ENCODE measurements around the gene MED20.

MED20 gene

DNA sequence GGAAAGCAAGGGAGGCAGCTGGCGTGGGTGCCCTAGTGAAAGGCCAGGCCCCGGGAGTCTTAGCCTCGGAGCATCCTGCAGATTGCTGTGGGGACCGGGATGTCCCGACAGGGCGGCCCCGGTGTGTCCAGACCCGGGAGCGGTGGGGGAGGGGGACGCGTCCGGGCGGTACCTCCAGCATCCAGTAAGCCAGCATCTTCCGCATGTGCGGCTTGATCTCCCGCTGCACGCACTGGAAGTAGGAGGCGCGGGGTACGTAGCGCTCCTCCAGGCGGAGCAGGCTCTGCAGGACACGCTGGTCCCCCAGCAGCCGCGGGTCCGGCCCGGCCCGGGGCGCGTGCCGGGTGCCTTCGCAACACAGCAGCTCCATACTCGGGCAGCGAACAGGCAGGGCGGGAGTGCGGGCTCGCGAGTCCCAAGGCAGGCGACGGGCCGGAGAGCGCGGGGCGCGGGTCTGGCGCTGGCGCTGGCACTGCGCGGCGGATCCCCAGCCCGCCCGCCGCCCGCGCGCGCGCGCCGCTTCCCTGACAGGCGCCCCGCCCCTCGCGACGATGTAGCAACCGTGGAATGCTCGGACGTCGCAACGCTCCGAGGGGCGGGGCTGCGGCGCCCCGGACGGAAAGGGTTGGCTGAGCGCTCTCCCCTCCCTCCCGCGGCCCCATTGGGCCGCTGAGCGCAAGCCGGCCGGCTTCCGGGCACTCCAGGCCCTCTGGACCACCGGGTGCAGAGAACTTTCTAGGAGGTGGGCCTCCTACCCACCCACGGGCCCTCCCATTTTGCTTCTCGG lies 20.5 kb upstream of the MED20 start, which contains the start of gene CCND3:
Gene CCND3 (minus strand): TSS at position 529 of the 787 bp plus-strand sequence. CDS start 159 bp downstream, at position 370.
- in situ Hi-C loops (cut with MboI; ENCODE audit: low sequenced_read_pairs), result no loop called here

DNA sequence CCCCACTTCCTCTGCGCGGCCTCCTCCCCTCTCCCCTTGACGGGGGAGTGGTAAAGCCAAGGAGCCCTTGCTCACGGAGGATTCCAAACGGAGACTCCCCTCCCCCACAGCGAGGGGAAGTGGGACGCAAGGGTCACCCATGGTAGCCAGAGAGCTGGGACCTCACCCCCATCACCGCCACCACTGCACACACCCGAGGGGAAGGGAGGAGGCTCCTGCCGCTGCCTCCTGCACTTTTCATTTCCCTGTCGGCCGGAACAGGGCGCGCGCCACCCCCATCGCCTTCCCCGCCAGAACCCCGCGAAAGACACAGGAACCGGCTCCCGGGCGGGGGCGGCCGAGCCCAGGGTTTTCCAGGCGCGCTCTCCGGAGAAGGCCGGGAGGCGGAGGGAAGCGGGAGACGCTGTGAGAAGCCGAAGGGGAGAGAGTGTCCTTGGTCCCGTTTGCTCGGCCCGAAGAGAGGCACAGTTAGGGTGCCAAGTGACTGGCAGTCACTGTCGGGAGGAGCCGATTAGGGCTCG lies 19.9 kb upstream of the MED20 start:
- in situ Hi-C loops (cut with MboI; ENCODE audit: low sequenced_read_pairs), result no loop called here

DNA sequence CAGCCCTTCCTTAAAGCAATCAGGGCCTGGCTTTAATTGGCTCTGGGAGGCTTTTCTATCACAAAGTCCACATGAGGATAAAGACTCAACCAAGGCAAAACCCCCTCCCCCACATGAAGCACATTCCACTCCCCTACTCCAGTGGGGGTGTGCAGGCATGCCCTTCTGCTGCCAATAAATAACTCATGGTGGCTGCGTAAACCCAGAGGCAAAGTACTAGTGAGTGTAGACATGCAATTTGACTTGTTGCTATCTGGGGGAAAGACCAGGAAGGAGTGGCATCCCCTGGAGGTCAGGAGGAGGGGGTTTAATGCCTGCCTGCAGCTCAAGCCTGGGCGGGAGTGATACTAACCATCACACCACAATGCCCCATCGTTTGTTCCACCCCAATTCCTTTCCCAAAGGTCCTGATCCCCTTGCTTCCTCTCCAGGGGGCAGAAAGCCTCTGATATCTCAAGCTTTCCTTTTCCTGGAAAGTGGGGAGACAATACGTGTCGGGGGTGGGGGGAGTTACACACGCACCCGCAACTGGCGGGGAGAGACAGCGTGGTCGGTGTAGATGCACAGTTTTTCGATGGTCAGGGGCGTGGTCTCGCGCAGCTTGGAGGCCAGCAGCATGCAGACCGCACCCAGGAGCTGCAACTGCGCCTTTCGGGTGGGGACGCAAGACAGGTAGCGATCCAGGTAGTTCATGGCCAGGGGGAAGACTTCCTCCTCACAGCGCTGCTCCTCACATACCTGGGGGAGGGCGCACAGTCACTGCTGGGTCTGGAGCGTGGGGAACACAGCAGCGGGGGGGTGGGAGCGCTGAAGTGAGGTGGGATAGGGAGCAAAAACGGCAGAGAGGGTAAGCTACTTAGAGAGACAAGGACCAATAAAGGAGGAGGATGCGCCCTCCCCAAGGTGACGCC lies 19.2 kb upstream of the MED20 start:
- in situ Hi-C loops (cut with MboI; ENCODE audit: low sequenced_read_pairs), result no loop called here

DNA sequence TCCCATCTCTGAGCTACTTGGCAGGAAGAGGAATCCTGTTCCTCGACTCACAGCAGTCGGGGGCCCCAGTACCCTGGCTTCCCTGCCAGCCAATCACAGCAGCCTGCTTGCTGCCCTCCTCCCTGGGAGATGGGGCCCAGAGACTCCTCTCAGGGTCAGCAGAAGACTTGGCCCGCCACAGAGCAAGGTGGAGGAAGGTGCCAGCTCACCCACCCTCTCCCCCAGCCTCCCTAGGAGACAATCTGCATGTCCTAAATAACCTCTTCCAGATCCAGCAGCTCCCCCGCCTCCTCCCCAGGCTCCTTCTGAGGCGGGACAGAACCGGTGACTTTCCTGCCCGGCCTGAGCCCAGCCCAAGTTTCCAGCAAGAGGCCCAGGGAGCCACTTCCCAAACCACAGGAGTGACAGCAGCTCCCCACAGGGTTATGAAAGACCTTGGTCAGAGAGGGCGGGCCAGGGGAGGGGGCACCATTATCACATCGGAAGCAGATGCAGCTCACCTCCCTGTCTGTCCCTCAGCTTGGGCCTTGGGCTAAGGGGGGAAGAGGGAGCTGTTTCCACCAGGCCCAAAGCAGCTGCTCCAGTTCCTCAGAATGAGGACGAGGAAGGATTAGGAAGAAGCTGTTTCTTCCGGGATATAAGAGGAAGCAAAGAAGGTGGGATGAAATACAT lies 18.4 kb upstream of the MED20 start:
- in situ Hi-C loops (cut with MboI; ENCODE audit: low sequenced_read_pairs), result no loop called here

DNA sequence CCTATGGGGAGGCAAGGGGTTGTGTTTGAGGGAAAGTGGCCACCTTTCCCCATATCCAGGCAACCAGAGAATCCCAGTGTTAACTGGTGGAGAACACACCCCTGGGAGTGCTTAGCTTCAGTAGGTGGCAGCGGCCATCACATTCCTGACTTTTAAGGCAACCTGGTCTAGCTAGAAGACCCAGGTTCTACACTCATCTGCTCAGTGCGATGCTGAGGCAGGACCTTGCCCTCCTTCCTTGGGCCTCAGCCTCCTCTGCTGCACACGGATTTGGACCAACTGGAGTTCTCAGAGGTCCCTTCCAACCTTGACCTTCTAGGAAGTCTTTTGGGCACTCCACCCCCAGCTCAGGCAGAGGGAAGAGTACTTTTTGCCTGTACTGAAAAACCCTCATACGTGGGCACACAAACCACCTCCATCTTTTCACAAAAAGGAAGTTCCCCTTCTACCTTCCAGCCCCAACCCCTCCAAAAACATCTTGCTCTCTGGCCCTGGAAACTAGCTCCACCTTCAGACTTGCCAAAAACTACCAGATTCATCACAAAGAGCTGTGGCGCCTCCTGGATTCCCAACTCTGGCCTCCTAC lies 17.7 kb upstream of the MED20 start:
- in situ Hi-C loops (cut with MboI; ENCODE audit: low sequenced_read_pairs), result no loop called here

DNA sequence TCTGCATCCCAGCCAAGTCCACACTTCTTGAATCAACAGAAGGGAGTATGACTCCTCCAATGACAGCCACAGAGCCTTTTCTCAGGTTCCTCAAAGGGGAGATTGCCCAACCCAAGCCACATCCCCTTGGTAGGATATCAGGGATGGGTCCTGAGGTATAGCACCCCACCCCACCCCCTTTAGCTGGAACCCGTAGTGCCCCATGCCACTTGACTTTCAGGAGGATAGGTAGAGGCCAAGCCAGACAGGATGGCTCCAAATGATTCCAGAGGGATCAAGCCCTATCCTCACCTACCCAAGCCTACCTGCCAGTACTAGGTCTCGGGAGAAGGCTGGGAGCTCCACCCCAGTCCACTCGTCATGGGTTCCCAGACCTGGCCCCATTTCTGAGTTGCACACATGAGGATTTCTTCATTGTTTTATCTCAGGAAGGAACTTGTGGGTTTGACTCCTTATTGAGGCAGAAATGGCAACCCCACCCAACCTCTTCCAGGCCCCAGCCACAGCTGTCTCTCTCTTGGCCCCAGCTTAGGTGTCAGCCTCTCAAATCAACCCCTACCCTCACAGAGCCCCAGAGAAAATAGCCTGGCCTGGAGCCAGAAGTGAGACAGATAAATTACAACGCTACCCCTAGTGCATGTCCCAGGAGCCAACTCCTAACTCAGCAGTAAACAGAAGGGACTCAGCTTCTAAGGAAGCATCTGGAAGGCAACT lies 17.1 kb upstream of the MED20 start:
- in situ Hi-C loops (cut with MboI; ENCODE audit: low sequenced_read_pairs), result no loop called here

DNA sequence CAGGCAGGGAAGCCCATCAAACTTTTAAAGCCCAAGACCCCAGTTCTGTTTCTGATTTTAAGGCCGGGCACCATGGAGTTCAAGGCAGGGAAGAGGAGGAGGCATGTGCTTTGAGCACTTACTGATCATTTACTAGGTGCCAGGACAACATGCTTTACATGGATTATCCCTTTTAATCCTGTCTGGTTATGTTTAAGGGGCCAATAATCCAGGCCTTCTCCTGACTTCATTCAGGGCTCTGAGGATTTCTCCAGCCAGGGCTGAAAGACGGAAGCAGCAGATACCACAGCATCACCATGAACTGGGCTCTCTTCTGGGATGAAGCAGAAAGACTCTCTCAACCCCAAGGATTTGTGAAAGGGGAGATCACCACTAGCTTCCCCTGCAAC lies 16.5 kb upstream of the MED20 start:
- in situ Hi-C loops (cut with MboI; ENCODE audit: low sequenced_read_pairs), result no loop called here

DNA sequence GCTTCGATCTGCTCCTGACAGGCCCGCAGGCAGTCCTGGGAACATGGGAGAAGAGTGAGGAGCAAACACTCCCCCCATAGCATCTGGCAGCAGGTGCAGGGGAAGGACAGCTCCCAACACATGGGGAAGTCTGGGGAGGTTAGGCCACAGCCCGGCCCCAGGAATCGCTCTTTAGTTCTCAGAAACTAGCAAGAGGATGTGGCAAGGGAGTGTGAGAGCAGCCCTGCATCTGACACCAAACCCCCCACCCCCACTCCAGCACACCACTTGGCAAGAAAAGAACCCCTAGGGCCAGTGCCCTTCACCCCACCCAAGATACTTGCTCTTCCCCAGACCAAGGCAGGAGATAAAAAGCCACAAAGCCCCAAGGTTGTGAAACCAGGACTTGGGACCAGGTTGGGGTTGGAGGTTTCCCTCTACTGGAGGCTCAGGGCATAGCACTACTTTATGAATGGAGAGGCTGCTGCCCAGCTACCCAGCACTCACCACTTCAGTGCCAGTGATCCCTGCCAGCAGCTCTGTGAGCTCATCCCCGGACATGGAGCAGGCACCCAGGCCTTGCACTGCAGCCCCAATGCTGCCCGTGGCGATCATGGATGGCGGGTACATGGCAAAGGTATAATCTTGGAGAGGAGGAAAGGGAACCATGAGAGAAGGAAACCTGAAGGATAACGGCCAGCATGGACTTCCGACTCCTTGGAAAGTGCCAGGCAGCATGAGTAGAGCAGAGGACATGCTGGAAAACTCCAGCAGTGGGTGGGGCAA lies 15.3 kb upstream of the MED20 start:
- in situ Hi-C loops (cut with MboI; ENCODE audit: low sequenced_read_pairs), result no loop called here

DNA sequence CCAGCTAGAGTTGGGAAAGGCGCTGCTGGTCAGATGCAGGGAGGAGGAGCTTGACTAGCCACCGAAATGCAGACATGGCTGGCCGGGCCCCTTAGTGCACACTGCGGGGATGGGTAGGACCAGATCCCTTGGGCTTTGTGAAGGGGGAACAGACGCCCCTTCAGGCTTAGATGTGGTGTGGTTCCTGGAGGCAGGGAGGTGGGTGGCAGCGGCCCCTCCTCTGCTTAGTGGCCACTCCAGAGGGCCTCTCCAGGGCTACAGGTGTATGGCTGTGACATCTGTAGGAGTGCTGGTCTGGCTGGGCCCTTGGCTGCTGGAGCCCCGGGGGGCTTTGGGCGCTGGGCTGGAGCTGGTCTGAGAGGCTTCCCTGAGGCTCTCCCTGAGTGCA lies 14.7 kb upstream of the MED20 start:
- in situ Hi-C loops (cut with MboI; ENCODE audit: low sequenced_read_pairs), result no loop called here

DNA sequence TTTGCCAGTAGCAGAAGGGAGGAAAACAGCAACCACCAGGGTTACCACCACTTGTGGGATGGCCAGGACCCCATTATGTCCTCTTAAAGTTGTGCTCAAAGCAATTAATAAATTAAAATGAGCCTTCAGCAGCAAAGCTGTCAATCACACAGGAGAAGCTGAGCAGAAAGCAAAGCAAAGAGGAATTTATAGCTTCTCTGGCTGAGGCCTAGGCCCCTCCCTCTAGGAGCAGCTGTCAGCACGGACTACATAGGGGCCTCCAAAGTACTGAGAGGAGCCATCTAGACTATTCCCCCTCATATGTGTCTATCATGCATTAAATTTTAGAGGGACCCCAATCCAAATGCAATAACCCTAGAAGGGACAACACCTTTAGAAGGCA lies 14.2 kb upstream of the MED20 start:
- in situ Hi-C loops (cut with MboI; ENCODE audit: low sequenced_read_pairs), result no loop called here

DNA sequence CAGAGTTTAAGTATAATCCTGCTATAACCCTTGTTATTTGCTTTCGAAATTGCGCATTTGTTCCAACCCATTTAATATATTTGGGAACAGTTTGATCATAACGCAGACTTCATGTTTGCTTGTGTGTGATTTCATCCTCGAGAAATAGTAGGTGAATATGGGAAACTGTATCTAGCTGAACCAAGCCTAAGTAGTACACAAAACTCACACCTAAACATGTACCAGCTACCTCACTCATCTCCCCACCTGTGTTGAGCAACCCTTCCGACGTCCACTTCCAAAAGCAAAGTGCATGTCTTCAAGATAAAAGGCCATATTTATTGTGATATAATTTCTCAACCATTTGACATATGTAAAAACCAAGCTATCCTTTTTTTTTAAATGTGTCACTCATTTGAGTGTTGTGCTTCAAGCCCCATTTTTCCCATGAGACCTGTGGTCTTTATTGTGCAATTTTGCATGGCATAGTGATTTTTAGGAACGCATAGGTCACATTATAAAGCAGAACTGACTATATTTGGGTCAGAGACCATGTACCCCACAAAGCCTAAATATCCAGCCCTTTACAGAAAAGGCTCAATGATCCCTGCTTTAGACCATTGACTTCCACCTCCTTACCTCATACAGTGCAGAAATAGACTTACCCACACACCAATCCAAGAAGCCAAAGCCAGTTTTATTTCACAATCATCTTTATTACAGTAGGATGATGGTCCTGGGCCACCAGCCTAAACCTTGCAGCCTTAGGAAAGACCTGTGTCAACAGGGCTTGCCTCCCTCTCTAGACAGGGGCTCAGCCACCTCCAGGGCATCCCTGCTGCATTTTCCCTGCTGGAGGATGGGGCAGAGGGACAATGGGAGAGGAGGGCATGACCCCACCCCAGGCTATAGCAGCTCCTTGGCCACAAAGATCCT lies 13.6 kb upstream of the MED20 start:
- in situ Hi-C loops (cut with MboI; ENCODE audit: low sequenced_read_pairs), result no loop called here

DNA sequence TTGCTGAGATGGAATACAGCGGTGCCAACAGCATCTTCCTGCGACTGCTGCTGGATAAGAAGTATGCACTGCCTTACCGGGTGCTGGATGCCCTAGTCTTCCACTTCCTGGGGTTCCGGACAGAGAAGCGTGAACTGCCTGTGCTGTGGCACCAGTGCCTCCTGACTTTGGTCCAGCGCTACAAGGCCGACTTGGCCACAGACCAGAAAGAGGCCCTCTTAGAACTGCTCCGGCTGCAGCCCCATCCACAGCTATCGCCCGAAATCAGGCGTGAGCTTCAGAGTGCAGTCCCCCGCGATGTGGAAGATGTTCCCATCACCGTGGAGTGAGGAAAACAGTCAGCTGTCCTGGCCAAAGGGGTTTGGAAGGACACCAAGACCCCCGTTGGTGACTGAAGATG lies 11.4 kb upstream of the MED20 start:
- in situ Hi-C loops (cut with MboI; ENCODE audit: low sequenced_read_pairs), result no loop called here

DNA sequence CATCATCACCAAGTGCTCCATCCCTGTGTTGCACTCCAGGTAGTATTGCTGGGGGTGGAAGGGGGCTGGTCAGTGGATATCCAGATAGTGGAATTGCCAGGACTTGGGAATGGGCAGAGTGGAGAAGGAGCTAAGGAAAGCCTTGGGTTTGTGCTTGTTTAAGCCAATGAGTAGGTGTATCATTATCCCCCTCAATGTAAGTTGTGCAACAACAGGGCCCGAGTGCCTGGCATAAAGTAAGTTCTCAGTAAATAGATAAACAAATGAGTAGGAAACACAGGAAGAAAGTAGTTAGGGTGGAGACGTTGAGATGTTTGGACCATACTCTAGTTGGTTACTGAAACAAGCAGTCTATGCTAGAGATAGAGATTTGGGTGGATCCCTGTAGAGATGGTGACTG lies 10.9 kb upstream of the MED20 start:
- in situ Hi-C loops (cut with MboI; ENCODE audit: low sequenced_read_pairs), result no loop called here

DNA sequence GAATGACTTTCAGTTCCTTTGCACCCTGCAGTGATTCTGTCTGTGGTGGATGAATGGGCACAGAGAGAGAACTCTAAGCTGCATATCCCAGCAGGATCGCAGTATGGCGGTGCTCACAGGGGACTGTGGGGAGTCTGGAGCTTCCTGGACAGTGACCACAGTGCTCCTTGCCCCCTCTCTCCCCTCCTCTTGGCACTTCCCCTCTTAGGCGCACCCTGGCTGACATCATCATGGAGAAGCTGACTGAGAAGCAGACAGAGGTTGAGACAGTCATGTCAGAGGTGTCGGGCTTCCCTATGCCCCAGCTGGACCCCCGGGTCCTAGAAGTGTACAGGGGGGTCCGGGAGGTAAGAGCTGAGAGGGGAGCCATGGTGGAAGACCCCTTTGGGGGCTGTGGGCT lies 9.0 kb upstream of the MED20 start:
- in situ Hi-C loops (cut with MboI; ENCODE audit: low sequenced_read_pairs), result no loop called here

DNA sequence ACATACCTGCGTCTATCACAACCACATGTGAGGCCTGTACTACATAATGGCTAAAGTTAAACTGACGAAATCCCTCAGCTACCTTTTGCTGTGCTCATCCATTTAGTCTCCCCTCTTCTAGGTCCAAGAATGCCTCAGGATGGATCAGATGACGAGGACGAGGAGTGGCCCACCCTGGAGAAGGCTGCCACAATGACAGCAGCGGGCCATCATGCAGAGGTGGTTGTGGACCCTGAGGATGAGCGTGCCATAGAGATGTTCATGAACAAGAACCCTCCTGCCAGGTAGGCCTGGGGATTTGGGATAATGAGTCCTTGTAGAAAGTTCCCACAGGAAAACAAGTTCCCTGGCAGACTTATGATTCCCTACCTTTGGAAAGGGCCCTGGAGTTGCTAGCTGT lies 6.3 kb upstream of the MED20 start:
- in situ Hi-C loops (cut with MboI; ENCODE audit: low sequenced_read_pairs), result no loop called here

DNA sequence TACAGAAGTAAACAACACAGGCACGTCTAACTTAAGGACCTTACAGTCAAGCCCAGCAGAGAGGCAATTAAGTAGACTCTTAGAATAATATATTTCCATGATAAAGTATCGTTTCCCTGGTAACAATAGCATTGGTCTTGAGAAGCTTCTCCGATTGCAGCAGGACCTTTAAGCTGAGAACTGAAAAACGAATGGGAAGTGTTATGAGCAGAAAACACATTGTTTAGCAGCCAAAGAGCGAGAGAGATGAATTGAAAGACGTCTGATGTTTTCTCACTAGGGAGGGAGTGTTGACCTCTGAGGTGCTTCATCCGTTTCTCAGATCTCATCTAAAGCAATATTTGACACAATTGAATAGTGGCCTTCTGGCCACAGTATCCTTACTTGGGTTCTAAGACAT lies 1.2 kb upstream of the MED20 start:
- in situ Hi-C loops (cut with MboI; ENCODE audit: low sequenced_read_pairs), result loop anchor here (25.0 kb wide), 1 partner anchor 115 kb away; no protein-coding TSS in a partner anchor

DNA sequence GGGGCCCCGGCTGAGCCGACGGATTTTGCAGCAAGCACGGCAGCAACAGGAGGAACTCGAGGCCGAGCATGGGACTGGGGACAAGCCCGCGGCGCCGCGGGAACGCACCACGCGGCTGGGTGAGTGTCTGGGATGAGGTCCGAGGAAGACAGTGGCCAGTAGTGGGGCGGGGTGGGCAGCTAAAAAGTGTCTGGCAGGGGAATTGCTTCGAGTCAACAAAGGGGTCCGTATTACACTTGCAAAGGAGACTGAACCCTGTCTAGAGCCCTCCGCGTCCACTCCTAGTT lies 716 bp upstream of the MED20 start:
- in situ Hi-C loops (cut with MboI; ENCODE audit: low sequenced_read_pairs), result loop anchor here (25.0 kb wide), 1 partner anchor 116 kb away; no protein-coding TSS in a partner anchor

DNA sequence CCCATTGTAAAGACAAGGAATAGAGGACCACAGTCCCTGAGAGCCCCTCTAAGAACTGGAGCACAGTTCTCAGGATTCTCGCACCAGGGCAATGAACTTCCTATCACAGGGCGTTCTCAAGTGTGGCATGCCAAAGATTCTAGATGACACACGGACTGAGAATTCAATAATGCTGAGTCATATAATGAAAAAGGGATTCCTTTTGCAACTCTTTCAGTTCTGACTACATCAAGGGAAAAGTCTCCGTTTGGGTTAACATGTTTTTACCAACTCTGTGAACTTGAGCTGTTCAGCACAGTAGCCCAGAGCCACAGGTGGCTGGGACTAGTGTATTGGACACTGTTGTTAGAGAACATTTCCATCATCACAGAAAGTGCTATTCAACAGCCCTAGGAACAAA lies 3.4 kb downstream of the MED20 start:
- in situ Hi-C loops (cut with MboI; ENCODE audit: low sequenced_read_pairs), result loop anchor here (25.0 kb wide), 1 partner anchor 120 kb away; no protein-coding TSS in a partner anchor
